Gastroesophageal sphincter (tissue), 4 donors: Measurements from ENCODE around the gene PLS1. TPM values are rescaled to one million over a fixed set of nuclear protein-coding genes. Genes with fewer than 3 reads are reported as not detected.

ENCODE experiments used
- ATAC-seq: fragments of 150-250 bp; one replicate; pipeline ENCODE4 v1.9.1; 2016; ENCODE audit warnings: mild to moderate bottlenecking, moderate library complexity
- H3K27ac ChIP-seq, 4 donors: fragments of 200-600 bp; sonication (generic) in 3 of 4; 1 replicate in 3 of 4; 2 replicates in 1 of 4; pipeline ENCODE4 v1.5.1; 2016 to 2019
- H3K27me3 ChIP-seq: fragments of 200-600 bp; sonication (generic); one replicate; pipeline ENCODE4 v1.5.1; 2019
- H3K36me3 ChIP-seq, 2 donors: fragments of 200-600 bp; sonication (generic); one replicate each; pipeline ENCODE4 v1.5.1; 2019; ENCODE audit warnings: control low read depth in 1 of 2
- H3K4me1 ChIP-seq, 3 donors: fragments of 200-600 bp; sonication (generic); 1 replicate in 2 of 3; 2 replicates in 1 of 3; pipeline ENCODE4 v1.5.1; 2016 to 2019; ENCODE audit warnings: control low read depth in 2 of 3
- H3K4me3 ChIP-seq, 2 donors: fragments of 200-600 bp; sonication (generic); one replicate each; pipeline ENCODE4 v1.5.1; 2019; ENCODE audit warnings: mild to moderate bottlenecking in 1 of 2, moderate library complexity in 1 of 2
- H3K9me3 ChIP-seq, 3 donors: fragments of 200-600 bp; sonication (generic); one replicate each; pipeline ENCODE4 v1.5.1; 2017 to 2019; ENCODE audit warnings: control low read depth in 2 of 3
- EP300 ChIP-seq: sonication (generic); formaldehyde crosslinking; IDR thresholded peaks from one replicate; pipeline ENCODE4 v1.6.1; 2017; ENCODE audit warnings: antibody characterized with exemption, mild to moderate bottlenecking
- POLR2A ChIP-seq, 2 donors: fragments of 450-650 bp; IDR thresholded peaks; one replicate each; pipeline ENCODE4 v1.6.1; 2017; ENCODE audit warnings: antibody characterized with exemption in 2 of 2, mild to moderate bottlenecking in 2 of 2, moderate library complexity in 1 of 2
- POLR2AphosphoS5 ChIP-seq: sonication (generic); formaldehyde crosslinking; IDR thresholded peaks from one replicate; pipeline ENCODE4 v1.6.1; 2017; ENCODE audit warnings: antibody characterized with exemption
- WGBS, 2 donors: methylation state at CpG; one replicate each; pipeline ENCODE4 v1.1.5; 2018; ENCODE audit warnings: low coverage in 1 of 2; 5-methylcytosine and 5-hydroxymethylcytosine counted together
- total RNA-seq, 4 donors: library from RNA; depleted of rRNA; stranded (reverse); fragments of >200 nt; gene quantifications; one replicate each; pipeline ENCODE4 v1.1.0, GENCODE V29; 2016
- TF ChIP-seq, protein P1 (sequence below), 4 experiments: fragments of 200-600 bp in 2 of 4; fragments of 450-650 bp in 2 of 4; sonication (generic) in 1 of 4; IDR thresholded peaks; one replicate each; pipeline ENCODE4 v1.5.1; 2017 to 2019; ENCODE audit warnings: antibody characterized with exemption in 4 of 4, mild to moderate bottlenecking in 2 of 4, moderate library complexity in 2 of 4

The PLS1 gene
- total RNA-seq, 4 donors from 2014 or later, result 1.2 to 9.0 (median 4.3) TPM

DNA sequence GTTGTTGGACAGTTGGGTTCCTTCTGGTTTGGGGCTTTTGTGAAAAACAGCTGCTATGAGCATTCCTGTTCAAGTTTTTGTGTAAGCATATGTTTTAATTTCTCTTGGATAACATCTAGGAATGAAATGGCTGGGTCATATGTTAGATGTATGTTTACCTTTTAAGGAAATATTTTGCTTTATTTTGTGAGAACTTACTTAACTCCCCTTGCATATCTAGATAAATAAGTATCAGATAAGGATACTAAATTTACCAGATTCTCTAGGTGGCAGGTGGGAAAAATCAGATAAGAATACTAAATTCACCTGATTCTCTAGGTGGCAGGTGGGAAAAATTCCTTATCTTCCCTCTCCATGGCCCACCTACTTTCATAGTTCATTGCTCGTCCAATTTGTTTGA is 1.1 kb upstream of the PLS1 start:
- TF ChIP-seq EP300, result no peak
- TF ChIP-seq, protein P1, sequence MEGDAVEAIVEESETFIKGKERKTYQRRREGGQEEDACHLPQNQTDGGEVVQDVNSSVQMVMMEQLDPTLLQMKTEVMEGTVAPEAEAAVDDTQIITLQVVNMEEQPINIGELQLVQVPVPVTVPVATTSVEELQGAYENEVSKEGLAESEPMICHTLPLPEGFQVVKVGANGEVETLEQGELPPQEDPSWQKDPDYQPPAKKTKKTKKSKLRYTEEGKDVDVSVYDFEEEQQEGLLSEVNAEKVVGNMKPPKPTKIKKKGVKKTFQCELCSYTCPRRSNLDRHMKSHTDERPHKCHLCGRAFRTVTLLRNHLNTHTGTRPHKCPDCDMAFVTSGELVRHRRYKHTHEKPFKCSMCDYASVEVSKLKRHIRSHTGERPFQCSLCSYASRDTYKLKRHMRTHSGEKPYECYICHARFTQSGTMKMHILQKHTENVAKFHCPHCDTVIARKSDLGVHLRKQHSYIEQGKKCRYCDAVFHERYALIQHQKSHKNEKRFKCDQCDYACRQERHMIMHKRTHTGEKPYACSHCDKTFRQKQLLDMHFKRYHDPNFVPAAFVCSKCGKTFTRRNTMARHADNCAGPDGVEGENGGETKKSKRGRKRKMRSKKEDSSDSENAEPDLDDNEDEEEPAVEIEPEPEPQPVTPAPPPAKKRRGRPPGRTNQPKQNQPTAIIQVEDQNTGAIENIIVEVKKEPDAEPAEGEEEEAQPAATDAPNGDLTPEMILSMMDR (IDR thresholded peaks at IDR 0.05), result no peak
- no peak for TF ChIP-seq POLR2A (IDR thresholded peaks at IDR 0.05)
- TF ChIP-seq POLR2AphosphoS5, result no peak
- ATAC-seq, result no peak
- Histone ChIP-seq H3K9me3 (no peaks in the 10 kb centered on the region), H3K36me3 (no peaks in the 10 kb centered on the region), H3K27me3 (no peaks in the 10 kb centered on the region), H3K4me3 (peak overlapping the region in 1 of 2 donors; percentile 68), H3K4me1 (peaks cover 0 to 15% (median 0%) of the 10 kb centered on the region in 3 donors), H3K27ac (peak overlapping the region in 1 of 4 donors; percentile 69)
- 13 to 50% methylated on average over 1 of the region's 1 CpG for WGBS, 2 donors

DNA sequence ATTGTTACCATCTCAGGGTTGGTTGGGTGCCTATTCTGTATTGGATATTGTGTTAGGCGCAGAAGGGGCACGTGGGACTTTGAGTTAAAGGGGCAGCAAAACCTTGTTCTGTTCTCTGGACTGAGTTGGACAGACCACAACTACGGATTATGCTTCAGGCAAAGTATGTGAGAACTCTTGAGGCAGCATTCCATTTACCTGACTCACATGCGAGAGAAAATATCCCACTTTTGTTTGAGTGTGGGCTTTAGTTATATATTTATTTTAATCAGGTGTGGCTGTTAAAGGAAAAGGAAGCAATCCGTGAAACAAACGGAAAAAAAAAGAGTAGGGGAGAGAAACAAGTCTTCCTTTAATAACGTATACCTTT is 627 bp upstream of the PLS1 start:
- peak overlapping the region; percentile 68 to 83 for H3K4me3 ChIP-seq
- WGBS, 2 donors, result 0 to 9% methylated on average over 3 to 7 of the region's 7 CpGs
- H3K27me3 ChIP-seq, result no peaks in the 10 kb centered on the region
- H3K36me3 ChIP-seq, result no peaks in the 10 kb centered on the region
- ATAC-seq, result peak; percentile 47
- H3K4me1 ChIP-seq, result peaks cover 0 to 15% (median 0%) of the 10 kb centered on the region in 3 donors
- peak overlapping the region; percentile 39 to 80 (median 71) for H3K27ac ChIP-seq
- no peaks in the 10 kb centered on the region for H3K9me3 ChIP-seq
- TF ChIP-seq, protein P1 (IDR thresholded peaks at IDR 0.05), result no peak
- TF ChIP-seq POLR2A (IDR thresholded peaks at IDR 0.05) (no peak), POLR2AphosphoS5 (no peak), EP300 (no peak)

DNA sequence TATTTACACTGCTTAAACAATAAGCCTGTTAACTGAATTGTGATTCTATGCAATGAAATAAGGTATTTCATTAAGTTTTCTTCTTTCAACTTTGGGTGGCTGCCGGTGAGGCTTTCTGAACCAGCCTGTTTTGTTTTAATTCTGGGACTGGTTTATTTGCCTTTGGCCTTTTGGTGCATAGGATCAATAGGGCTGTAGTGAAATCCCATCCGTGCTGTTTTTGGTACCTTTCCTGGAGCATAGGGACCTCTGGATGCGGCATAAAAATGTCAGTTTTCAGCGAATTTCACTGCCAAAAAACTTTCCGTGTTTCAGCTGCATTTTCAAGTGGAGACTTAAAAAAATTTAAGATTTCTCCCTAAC is 514 bp downstream of the PLS1 start:
- peak overlapping the region in 3 of 4 donors; percentile 69 to 80 (median 73) for H3K27ac ChIP-seq
- H3K36me3 ChIP-seq, result no peaks in the 10 kb centered on the region
- no peak for ATAC-seq
- H3K9me3 ChIP-seq, result no peaks in the 10 kb centered on the region
- TF ChIP-seq POLR2A (IDR thresholded peaks at IDR 0.05) (no peak), POLR2AphosphoS5 (no peak), EP300 (no peak)
- TF ChIP-seq, protein P1 (IDR thresholded peaks at IDR 0.05), result no peak
- H3K4me1 ChIP-seq, result peaks cover 0 to 15% (median 0%) of the 10 kb centered on the region in 3 donors
- WGBS, 2 donors, result 9 to 11% methylated on average over 3 to 5 of the region's 5 CpGs
- no peaks in the 10 kb centered on the region for H3K27me3 ChIP-seq
- H3K4me3 ChIP-seq, result peak overlapping the region; percentile 68 to 83

DNA sequence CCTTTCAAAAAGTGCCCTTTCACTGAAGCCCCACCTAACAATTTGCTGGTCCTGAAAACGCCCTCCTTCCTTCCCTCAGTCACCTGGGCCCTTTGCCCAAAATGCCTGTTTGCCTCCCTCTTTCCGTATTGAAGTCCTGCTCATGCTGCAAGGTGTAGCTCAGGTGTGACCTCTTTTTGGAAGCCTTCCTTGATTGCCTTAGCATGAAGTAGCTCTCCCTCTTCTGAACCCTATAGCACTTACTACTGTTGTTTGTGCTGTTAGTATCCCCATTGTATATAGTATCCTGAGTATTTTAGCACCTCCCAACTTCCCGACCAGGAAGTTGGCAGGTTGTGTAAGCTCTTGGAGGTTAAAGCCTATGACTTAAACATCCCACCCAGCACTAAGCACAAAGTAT is 1.7 kb downstream of the PLS1 start:
- H3K4me1 ChIP-seq, result peaks cover 0 to 15% (median 0%) of the 10 kb centered on the region in 3 donors
- H3K27ac ChIP-seq, result no peak overlapping the region
- 57 to 96% methylated on average over 2 of the region's 3 CpGs for WGBS, 2 donors
- H3K27me3 ChIP-seq, result no peaks in the 10 kb centered on the region
- H3K9me3 ChIP-seq, result no peaks in the 10 kb centered on the region
- H3K36me3 ChIP-seq, result no peaks in the 10 kb centered on the region
- no peak for ATAC-seq
- TF ChIP-seq, protein P1 (IDR thresholded peaks at IDR 0.05), result no peak
- no peak overlapping the region for H3K4me3 ChIP-seq

DNA sequence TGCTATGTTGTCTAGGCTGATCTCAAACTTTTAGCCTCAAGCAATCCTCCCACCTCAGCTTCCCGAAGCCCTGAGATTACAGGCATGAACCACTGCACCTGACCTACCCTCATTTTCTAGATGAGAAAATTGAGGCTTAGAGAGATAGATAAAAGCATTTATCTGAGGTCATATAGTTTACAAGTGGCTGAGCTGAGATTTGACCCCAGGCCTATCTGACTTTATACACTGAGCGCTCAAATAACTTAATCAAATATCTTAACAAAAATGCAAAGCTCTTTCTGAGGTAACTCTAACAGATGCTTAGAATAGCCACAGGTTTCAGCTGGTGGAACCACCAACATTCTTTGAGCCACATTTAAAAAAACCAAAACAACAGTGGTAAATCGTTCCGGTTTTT is 5.5 kb downstream of the PLS1 start:
- Histone ChIP-seq H3K9me3 (no peaks in the 10 kb centered on the region), H3K27me3 (no peaks in the 10 kb centered on the region), H3K27ac (no peak overlapping the region), H3K4me3 (no peak overlapping the region), H3K4me1 (peaks cover 0 to 4% (median 0%) of the 10 kb centered on the region in 3 donors), H3K36me3 (no peaks in the 10 kb centered on the region)
- no peak for ATAC-seq
- WGBS, 2 donors, result 87 to 100% methylated on average over 2 to 4 of the region's 4 CpGs
- TF ChIP-seq, protein P1 (IDR thresholded peaks at IDR 0.05), result no peak
- TF ChIP-seq POLR2AphosphoS5 (no peak), POLR2A (IDR thresholded peaks at IDR 0.05) (no peak), EP300 (no peak)
